GM19328 (cell line): ENCODE measurements around the gene TXNDC12.

Source experiments
- ATAC-seq: cut with Tn5 transposase; IDR thresholded peaks from one replicate; pipeline ENCODE4 v1.9.1; 2021; ENCODE audit warnings: mild to moderate bottlenecking, moderate library complexity; ENCODE audit not compliant: unreplicated experiment

The TXNDC12 gene

GRCh38 chr1:52002038-52002917, 52.7 kb downstream of the TXNDC12 start:
- peak; percentile 67 for ATAC-seq

- ATAC-seq, result no peak
Observed at GRCh38 chr1:51998701-51999100, 56.3 kb downstream of the TXNDC12 start.

GRCh38 chr1:51997974-51998382, 57.0 kb downstream of the TXNDC12 start:
- no peak for ATAC-seq

GRCh38 chr1:51990478-51990965, 64.5 kb downstream of the TXNDC12 start, which contains the start of gene RAB3B:
Gene RAB3B, minus strand, starts transcription at chr1:51990700. Its CDS starts 13,583 bp downstream, at chr1:51977117.
- ATAC-seq, result peak; percentile 67

GRCh38 chr1:51989582-51990477, 65.2 kb downstream of the TXNDC12 start:
- no peak for ATAC-seq

GRCh38 chr1:51988254-51988653, 66.7 kb downstream of the TXNDC12 start:
- ATAC-seq, result no peak

- no peak for ATAC-seq
Observed at GRCh38 chr1:51986718-51987117, 68.3 kb downstream of the TXNDC12 start.

GRCh38 chr1:51982161-51982560, 72.8 kb downstream of the TXNDC12 start:
- no peak for ATAC-seq

GRCh38 chr1:51981555-51981954, 73.4 kb downstream of the TXNDC12 start:
- ATAC-seq, result no peak

- no peak for ATAC-seq
Observed at GRCh38 chr1:51978099-51978498, 76.9 kb downstream of the TXNDC12 start.

- ATAC-seq, result no peak
Observed at GRCh38 chr1:51976846-51977602, 78.0 kb downstream of the TXNDC12 start.

- no peak for ATAC-seq
Observed at GRCh38 chr1:51973587-51974474, 81.2 kb downstream of the TXNDC12 start.
